Dedifferentiated amniotic fluid mesenchymal stem cell (primary cell): ENCODE measurements around the gene PCNX4.
"Not testable (repeated sequence)": the region's sequence is repeated elsewhere in the genome, so short reads cannot be mapped to it uniquely, and the experiment has no call there.

ENCODE experiments used
- DNase-seq: peaks from one replicate; pipeline ENCODE4 v3.0.0-alpha.2; 2016; ENCODE audit errors: extremely low spot score

PCNX4 gene

DNA sequence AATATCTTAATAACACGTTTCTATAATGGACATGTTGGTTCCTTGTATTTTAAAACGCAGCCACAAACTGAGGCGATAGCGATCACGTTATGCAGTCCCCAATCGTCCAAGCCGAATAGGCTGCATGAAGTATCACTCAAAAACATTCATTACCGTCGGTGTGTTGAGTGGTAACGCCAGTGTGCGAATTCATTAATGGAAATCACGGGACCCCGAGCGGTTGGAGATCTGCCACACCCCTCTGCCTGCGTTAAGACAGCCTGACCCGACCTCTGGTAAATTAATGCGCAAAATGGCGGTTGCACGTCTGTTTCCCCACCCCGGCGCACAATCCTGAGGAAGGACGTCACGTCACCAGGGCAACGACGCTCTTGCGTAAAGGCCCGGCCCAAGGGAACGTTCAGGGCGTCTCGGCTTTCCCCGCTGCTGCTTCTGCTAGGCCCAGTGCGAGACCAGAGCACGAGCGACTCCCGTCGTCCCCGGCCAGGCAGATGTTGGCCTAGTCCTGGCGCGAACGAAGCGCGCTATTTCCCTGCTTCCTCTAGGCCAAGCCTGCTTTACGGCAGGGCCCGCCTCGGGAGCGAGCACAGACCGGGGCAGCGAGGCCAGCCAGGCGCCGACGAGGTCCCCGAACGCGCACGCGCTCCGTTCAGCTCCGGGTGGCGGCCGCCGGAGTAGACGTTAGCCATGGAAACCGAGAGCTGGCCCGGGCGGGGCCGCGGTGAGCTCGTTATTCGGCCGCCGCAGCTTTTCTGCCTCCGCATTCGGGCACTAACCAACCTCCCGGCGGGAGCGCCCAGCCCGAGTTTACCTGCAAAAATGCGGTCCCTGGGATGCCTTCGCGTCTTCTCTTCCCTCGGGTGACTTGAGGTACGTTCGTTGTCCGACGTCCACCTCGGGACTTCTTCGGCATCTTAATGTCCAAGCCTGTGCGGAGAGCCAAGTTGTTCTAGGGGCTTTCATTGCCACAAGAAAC is at the start of gene PCNX4:
Gene PCNX4 (plus strand): TSS at position 374 of the 976 bp plus-strand sequence. CDS start 15,716 bp downstream, outside the sequence.
- DNase-seq: peak; percentile 99

DNA sequence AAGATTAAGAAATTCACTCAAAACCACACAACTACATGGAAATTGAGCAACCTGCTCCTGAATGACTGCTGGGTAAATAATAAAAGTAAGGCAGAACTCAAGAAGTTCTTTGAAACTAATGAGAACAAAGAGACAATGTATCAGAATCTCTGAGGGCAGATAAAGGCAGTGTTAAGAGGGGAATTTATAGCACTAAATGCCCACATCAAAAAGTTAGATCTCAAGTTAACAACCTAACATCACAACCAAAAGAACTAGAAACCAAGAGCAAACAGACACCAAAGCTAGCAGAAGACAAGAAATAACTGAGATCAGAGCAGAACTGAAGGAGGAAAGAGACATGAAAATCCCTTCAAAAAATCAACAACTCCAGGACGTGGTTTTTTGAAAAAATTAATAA is 43.7 kb upstream of the PCNX4 start:
- not testable (repeated sequence) for DNase-seq

DNA sequence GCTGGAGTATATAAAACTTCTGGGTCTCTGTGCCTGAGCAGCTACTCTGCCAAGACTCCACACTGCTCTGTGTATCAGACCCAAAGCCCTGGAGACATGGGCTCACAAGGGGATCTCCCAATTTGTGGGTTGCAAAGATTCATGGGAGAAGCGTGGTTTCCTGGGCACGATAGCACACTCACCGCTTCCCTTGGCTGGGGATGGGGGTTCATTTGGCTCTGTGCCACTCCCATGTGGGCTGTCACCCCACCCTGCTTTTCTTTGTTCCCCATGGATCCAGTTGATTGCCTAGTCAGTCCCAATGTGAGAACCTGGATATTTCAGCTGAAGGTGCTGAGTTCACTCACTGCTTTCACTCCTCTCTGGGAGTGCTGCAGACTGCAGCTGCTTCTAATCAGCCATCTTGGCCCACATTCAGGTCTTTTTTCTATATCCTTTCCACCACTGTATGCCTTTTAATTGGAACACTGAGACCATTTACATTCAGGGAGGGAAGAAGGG is 40.0 kb upstream of the PCNX4 start:
- DNase-seq: peak; percentile 38

DNA sequence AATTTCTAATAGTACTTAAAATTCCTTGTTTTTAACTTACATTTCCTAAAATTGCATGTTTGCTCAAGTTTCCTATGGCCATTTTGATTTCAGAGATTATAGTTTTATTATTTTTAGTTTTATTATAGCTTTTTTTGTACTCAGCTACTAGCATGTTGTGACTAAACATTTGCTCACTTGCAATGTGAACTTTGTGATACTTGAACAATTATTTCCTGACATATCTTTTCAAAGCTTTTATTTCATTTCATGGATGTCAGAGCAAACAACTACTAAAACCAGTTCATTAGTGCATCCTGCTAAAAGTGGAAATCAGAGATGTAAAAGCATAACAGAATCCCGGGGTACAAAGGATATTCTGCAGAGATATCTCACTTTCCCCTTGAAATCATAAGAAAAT is 33.6 kb upstream of the PCNX4 start:
- DNase-seq: no peak

DNA sequence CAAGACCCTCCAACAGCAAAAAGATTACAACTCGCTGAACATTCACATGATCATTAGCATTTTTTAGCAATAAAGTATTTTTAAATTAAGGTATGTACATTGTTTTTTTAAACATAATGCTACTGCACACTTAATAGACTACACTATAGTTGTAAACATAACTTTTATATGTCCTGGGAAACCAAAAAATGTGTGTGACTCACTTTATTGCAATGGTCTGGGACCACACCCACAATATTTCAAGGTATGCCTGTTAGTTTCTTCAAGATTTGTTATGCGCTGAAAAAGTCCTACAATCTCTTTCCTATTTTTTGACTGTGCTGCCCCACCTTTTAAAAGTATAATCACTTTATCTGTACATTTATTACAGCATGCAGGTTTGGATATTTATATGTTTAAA is 30.4 kb upstream of the PCNX4 start:
- DNase-seq: no peak

DNA sequence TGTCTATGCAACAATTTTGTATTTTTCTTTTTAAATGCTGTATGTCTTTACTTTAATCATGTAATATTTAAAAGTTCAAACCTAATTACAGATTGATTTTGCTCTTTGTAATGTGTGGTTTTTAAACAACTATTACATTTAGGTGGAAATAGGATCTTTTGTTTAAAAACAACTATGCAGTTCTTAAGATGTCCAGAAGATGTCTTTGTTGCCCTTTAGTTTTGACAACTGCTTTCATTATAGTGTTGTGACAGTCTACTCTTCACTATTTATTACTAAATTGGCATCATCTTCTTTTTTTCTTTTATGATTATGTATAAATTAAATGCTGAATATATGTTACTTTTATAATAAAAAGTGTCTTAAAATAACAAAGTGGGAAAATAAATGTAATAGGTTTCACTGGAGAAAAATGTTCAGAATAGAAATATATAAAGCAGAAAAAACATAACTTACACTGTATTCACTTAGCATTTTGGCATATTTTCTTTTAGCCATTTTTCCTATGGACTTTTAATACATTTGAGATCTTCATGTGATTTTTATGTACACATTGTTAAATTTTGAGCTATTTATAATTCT is 27.1 kb upstream of the PCNX4 start:
- DNase-seq: peak; percentile 60

DNA sequence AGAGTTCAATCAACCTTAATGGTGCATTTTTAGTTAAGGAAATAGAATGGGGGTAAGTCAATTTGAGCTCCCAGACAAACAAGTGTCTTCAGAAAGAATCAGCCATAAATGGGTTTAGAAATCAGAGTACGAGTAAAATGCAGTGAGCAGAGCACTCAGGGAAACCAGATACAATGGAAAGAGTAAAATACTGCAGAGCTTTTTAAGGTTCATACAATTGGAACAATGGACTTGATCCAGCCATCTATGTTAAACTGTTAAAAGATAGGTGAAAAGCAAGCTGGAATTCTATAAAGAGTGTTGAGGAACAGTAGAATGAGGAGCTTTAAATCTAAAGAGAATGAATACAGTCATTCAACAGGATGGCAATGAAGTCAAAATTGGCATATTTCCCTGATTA is 23.8 kb upstream of the PCNX4 start:
- no peak for DNase-seq

DNA sequence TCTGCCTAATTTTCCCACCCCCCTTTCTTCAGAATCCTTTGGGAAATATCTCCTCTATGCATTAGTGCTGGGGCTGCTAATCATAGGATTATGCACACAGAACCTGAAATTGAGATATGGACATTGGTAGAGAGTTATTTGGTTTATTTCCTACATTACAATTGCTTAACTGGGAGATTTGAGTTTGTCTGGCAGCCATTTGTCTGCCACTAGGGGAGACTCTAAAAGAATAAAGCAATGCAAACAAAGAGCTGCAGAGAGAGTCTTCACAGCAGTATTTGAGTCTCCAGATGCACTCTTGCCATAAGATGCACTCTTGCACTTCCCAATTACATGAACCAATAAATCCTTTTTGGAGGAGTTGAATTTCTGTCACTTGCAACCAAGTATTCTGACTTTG is 12.0 kb upstream of the PCNX4 start:
- DNase-seq: no peak

DNA sequence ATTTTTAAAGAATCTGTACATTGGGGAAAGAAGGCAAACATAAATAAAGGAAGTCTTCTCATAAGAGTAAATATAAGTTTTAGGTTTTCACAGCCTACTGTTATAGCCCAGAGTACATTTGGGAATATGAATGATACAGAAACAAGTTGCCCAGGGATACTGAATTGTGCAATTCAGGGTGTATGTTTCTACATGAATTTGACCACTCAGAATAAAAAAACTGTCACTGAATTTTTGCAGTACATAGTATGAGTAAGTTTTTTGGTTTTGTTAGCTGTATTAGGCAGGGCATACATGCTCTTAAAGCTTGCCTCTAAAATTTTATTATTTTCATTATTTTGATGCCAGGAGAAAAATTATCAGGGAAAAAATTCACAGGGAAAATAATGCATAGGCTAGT is 6.6 kb upstream of the PCNX4 start:
- peak; percentile 48 for DNase-seq

DNA sequence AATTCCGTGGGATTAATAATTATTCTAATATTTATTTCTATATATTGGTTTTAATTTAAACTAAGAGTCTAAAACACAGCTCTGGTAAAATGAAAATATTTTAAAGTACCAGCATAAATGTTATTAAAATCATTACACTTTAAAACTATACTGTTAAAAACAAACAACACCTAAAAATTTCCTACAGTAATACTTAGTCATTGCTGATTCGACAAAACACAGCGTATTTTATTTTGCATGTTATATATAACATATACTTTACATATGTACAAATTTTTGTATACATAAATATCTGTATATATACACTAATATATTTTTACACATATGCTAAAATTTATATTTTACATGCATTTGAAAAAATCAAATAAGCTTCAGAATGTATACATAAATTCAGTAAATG is 6.0 kb upstream of the PCNX4 start:
- no peak for DNase-seq

DNA sequence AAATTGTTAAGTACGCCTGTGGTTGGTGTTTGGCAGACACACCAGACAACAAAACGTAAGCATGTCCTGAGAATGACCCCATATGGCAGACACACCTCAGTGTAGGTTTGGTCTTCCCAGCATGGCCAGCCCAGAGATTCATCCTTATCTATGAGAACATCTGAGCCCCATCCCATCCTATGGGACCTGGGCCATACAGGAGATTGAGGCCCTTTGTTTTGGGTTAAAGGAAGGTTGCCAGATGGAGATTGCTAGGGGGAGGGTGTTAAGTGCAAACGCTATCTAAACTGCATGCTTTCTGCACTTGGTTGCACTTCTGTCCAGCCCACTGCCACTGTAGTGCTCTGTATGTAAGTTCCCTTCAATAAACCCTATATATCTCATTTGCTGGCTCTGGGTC is 4.1 kb upstream of the PCNX4 start:
- DNase-seq: no peak

DNA sequence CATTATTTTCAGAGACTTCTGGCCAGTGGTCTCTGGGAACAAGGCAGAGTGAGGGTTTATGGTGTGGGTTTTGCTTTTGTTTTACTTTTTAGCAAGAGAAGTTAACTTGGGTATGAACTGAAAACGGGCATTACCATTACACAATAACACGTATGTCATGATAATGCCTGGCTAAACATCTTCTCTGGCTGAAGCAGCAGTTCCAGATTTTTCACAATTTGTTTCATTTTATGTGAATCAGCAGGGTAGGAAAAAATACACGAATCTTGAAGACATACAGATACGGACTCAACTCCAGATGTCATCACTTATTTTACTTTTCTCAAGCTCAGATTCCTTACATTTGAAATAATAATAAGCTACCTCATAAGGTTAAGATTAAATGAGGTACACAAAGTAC is 2.5 kb upstream of the PCNX4 start:
- DNase-seq: no peak

DNA sequence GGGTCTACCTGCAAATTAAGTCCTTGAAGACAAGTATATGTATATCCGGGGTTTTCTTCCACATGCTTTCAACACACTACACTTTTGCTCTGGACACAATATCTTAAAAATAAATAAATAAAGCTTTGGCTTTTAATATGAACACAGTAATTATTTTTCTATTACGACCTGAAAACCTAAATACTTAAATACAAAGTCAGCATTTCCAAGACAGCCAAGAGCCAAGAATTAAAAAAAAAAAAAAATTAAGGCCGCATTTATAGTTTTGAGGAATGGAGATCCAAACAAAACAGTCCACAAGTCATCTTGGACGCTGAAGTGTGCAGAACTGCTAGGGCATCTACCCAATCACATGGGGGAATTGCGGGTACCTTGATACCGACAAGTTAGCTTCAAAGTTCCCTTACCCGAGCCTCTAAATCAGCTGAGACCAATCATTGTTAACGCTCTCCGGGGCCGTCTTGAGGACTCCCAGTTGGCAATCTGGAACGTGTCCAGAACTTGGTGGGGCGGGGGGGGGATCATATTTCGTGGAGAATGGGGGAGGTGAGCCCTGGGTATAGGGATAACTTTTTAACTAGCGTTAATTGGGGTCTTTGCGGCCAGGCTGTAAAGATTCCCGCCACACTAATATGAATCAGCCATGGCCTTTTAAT is 731 bp upstream of the PCNX4 start:
- DNase-seq: peak; percentile 54

DNA sequence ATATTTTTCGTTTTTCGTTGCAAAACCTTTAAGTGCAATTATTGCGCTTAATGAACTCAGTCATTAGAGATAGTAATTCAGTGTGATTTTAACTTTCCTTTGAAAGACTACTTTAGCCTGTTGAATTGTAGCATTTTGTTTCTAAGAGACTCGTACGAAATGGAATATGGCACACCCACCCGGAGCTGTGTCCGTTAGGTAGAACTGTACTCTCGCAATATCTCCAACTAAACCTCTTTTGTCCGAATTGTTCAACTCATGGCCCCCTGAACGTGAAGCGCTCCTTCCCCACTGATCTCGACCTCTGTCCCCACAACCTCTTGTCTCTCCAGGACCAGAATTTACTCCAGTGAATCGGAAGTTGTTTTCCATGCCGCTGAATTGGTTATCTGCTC is 800 bp downstream of the PCNX4 start:
- peak; percentile 42 for DNase-seq

DNA sequence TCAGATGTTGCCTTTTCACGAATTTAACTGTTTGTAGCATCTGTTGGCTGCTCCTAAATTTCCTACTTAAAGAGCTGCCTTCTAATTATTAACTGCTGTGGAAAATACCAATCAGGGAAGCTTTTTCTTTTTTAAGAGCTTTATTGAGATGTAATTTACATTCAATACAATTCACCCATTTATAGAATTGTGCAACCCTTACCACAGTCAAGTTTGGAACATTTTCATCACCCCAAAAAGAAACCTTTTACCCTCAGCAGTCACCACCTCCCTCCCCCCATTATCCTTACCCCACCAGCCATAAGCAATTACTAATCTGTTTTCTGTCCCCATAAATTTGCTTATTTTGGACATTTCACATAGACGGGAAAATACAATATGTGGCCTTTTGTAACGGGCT is 1.4 kb downstream of the PCNX4 start:
- no peak for DNase-seq

DNA sequence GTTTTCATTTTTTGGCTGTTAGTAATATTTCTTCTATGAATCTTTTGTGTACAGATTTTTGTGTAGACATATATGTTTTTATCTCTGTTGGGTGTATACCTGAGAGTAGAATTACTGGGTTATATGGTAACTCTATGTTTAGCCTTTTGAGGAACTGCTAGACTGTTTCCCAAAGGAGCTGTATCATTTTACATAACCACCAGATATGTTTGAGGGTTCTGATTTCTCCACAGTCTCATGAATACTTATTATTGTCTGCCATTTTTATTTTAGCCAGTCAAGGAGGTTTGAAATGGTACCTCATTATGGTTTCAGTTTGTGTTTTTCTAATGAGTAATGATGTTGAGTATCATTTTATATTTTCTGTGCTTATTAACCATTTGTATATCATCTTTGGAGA is 1.9 kb downstream of the PCNX4 start:
- no peak for DNase-seq

DNA sequence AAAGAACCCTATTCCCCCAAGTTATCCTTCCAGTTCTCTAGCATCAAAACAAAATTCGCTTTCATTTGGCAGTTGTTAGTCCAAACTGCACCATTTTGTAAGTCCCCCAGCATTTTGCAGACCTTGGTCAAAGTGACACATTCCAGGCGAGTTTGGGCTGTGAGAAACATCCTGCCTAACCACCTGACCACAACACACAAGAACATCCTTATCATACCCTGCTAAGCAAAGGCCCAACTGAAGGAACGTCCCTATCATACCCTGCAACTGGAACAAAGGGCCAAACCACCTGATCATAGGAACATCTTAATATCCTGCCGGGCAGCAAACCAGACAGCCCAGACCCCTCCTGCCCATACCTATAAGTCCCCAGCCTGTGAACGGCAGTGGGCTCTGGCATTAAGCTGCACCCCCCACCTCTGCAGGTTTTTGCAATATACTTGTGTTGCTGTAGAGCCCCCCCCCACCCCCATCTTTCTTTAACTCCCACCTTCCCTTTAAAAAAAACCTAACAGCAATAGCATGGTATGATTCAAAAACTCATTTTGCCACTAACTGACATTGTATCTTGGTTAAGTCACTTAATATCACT is 2.7 kb downstream of the PCNX4 start:
- no peak for DNase-seq

DNA sequence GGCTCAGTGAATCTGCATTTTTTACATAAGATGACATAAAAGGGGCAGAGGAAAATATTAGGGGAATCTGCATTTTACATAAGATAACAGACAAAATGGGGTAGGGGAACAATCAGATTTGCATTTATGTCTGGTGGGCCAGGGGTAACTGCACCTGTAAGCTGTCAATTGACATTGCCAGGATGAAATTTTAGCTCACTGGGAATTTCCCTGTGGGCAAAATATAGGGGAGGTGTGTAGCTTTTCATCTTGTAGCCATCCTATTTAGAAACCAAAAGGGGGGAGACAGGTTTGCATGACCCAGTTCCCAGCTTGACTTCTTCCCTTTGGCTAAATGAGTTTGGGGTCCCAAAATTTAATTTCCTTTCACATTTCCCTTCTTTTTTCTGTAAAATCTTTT is 3.5 kb downstream of the PCNX4 start:
- DNase-seq: no peak

DNA sequence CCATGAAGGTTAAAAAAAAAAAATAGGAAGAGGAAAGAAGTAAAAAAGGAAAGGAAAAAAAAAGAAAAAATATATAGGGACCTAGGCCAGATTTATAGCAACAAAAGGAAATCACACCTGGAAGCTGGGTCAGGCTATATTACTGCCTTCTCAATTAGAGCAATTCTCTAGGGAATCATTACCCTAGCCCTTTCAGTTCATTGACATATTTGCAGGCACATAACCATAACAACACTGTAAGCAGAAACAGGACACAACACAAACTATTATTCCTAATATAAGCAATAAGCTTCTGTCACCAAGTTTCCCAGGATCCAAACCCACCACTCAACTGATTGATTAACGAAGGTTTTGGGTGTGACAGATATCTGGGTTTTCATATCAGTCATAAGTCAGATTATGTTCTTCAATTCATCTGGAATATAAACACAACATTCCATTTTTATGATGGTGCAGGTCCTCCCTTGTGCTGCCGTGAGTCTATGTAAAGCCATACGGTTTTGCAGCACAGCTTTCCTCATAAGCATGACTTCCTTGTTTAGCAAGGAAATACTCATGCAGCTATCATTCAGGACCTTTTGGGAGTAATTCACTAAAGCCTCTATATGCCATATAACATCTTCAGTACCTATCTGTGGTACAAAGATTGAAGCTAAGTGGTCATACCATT is 4.2 kb downstream of the PCNX4 start:
- DNase-seq: peak; percentile 40

DNA sequence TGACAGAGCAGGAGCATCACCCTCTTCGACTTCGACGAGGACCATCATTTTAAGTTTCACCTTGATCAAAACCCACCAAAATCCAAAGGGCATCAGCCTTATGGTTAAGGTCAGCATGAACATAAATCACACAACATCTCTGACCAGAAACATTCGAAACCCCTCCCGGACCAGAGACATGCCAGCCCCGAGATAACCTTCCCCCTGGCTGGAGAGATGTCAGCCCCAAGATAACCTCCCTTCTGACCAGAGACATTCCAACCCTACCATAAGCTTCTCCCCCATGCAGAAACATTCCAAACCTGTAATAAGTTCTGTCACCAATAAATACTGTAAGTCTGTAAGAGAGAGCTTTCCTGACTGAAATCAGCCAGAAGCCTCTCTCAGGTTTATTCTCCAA is 6.3 kb downstream of the PCNX4 start:
- DNase-seq: no peak

DNA sequence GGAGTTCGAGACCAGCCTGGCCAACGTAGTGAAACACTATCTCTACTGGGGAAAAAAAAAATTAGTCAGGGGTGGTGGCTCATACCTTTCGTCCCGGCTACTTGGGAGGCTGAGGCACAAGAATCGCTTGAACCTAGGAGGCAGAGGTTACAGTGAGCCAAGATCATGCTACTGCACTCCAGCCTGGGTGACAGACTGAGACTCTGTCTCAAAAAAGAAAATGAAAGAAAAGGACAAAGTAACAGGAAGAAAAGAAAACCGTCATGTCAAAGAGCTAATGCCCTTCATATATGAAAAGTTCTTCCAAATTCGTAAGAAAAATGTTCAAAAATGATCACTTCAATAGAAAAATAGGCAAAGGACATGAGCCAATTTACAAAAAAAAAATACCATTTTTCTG is 8.1 kb downstream of the PCNX4 start:
- not testable (repeated sequence) for DNase-seq

DNA sequence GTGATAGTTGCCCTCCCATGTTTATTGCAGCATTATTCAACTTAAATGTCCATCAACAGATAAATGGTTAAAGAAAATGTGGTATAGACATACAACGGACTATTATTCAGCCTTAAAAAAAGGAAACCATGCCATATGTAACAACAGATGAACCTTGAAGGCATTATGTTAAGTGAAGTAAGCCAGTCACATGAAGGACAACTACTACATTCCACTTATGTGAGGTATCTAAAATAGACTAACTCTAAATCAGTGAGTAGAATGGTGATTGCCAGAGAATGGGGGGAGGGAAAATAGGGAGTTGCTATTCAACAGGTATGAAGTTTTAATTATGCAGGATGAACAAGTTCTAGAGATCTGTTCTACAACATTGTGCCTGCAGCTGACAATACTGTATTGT is 10.1 kb downstream of the PCNX4 start:
- DNase-seq: no peak
